ENCODE data around the gene ST6GALNAC3.

- TF ChIP-seq POLR2A (IDR thresholded peaks at IDR 0.05; ENCODE audit: low read depth, low read length) (no peak), TAF1 (IDR thresholded peaks at IDR 0.05; ENCODE audit: borderline replicate concordance, low read depth, low read length) (no peak), POLR2AphosphoS5 (IDR thresholded peaks at IDR 0.05; ENCODE audit: low read depth, low read length) (no peak)
Measured at GRCh38 chr1:76402128-76402527, 327.6 kb downstream of the ST6GALNAC3 start.
